RWPE1 (cell line): Measurements from ENCODE around the gene MBOAT1.

ENCODE experiments used
- CTCF ChIA-PET: fragments of 350-600 bp; sonication (Branson Sonifier 250); formaldehyde crosslinking; extraction: SDS; loops from one replicate; lab custom pipeline; 2021; lab: Yijun Ruan, JAX
- POLR2A ChIA-PET: fragments of 400-600 bp; formaldehyde crosslinking; extraction: SDS; loops from one replicate; lab custom pipeline; 2020; ENCODE audit warnings: antibody characterized with exemption; ENCODE audit not compliant: low non-redundant PET; lab: Yijun Ruan, JAX
- DNase-seq: peaks from one replicate; pipeline ENCODE4 v3.0.0; 2012; ENCODE audit warnings: low spot score
- H3K27ac ChIP-seq: fragments of 450-650 bp; 2 replicates; pipeline ENCODE4 v1.5.1; 2017
- TF ChIP-seq, protein P1 (sequence below): fragments of 450-650 bp; conservative IDR thresholded peaks from 2 replicates; pipeline ENCODE4 v1.5.1; 2017; ENCODE audit warnings: low read depth, mild to moderate bottlenecking

The MBOAT1 gene

DNA sequence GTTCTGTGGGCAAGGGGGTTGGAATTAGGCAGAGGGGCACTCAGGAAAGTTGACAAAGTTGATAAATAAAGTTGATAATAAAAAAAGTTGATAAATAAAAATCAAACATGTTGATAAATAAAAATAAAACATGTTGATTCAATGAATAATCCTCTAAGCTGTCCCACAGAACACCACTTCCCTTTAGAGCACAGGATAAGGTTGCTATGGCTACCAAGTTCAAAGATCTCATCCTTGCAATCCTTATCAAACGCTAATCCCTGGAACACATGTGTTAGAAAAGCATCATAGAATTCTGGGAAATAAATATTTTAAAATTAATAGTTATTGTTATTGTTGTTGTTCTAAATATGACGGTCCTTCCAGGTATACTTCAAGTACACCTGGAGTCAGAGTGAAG is 33.9 kb downstream of the MBOAT1 start:
- POLR2A ChIA-PET, result no interaction called here
- CTCF ChIA-PET, result no interaction called here
- TF ChIP-seq, protein P1, sequence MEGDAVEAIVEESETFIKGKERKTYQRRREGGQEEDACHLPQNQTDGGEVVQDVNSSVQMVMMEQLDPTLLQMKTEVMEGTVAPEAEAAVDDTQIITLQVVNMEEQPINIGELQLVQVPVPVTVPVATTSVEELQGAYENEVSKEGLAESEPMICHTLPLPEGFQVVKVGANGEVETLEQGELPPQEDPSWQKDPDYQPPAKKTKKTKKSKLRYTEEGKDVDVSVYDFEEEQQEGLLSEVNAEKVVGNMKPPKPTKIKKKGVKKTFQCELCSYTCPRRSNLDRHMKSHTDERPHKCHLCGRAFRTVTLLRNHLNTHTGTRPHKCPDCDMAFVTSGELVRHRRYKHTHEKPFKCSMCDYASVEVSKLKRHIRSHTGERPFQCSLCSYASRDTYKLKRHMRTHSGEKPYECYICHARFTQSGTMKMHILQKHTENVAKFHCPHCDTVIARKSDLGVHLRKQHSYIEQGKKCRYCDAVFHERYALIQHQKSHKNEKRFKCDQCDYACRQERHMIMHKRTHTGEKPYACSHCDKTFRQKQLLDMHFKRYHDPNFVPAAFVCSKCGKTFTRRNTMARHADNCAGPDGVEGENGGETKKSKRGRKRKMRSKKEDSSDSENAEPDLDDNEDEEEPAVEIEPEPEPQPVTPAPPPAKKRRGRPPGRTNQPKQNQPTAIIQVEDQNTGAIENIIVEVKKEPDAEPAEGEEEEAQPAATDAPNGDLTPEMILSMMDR, result no peak
- no peak for DNase-seq
- no peak overlapping the region for H3K27ac ChIP-seq

DNA sequence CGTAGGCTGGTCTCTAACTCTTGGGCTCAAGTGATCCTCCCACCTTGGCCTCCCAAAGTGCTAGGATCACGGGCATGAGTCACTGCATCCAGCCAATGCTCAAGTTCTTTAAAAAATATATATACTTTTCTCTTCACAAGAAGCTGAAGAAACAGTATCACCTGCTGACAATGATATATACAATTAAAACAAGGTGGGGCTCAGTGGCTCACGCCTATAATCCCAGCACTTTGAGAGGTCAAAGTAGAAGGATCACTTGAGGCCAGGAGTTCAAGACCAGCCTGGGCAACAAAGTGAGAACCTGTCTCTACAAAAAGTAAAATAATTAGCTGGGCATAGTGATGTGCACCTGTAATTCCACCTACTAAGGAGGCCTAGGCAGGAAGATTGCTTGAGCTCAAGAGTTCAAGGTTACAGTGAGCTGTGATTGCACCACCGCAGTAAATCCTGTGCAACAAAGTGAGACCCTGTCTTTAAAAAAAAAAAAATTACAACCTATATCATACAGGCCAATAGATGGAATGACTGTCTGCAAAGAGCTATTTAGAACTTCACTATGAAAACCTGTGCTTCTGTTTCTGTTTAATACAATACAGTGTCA is 36.4 kb downstream of the MBOAT1 start:
- DNase-seq, result no peak
- ChIA-PET CTCF (interaction anchor here (1.0 kb wide), 1 partner anchor 219 kb away, joined by 3 read pairs; no protein-coding TSS in a partner anchor), POLR2A (no interaction called here)
- TF ChIP-seq, protein P1, result no peak
- H3K27ac ChIP-seq, result no peak overlapping the region

DNA sequence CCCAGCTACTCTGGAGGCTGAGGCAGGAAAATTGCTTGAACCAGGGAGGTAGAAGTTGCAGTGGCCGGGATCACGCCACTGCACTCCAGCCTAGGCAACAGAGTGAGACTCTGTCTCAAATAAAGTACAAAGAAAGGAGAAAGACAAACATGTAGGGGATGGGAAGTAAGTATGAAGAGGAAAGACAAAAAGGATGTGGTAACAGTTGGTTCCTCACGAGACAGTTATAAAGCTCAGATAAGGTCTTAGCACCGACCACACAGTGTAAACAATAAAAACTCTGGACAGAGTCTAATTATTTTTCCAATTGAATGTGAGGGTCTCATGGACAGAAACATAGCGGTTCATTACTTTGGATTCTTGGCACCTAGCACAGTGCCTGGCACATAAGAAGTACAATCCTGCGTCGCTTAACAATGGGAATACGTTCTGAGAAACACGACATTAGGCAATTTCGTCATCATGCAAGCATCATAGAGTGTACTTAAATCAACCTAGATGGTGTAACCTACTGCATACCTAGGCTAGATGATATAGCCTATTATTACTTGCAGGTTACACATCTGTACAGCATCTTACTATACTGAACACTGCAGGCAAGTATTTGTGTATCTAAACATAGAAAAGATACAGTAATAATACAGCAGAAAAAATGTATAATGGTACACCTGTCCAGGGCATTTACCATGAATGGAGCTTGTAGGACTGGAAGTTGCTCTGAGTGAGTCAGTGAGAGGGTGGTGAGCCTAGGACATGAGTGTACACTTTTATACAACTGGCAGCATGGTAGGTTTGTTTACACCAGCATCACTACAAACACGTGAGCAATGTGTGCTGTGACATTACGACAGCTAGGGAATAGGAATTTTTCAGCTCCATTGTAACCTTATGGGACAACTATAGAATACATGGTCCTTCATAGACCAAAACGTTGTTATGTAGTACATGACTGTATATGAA is 38.2 kb downstream of the MBOAT1 start:
- DNase-seq, result no peak
- ChIA-PET CTCF (no interaction called here), POLR2A (no interaction called here)
- no peak overlapping the region for H3K27ac ChIP-seq
- TF ChIP-seq, protein P1, result no peak

DNA sequence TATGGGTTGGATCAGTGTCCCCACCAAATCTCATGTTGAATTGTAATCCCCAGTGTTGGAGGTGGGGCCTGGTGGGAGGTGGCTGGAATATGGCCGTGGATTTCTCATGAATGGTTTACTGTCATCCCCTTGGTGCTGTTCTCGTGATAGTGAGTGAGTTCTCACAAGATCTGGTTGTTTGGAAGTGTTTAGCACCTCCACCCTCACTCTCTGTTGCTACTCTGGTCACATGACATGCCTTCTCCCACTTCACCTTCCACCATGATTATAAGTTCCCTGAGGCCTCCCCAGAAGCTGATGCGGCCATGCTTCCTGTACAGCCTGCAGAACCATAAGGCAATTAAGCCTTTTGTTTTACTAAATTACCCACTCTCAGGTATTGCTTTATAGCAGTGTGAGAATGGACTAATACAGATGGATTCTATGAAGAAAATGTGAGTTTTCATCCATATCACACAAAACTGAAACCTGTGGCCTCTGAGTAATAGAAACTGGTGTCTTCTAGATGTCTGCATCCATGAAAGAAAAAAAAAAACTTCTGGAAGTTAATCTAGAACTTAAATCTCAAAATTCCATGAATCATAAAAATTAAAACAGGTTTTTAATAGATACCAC is 39.3 kb downstream of the MBOAT1 start:
- TF ChIP-seq, protein P1, result no peak
- POLR2A ChIA-PET, result no interaction called here
- DNase-seq, result no peak
- CTCF ChIA-PET, result no interaction called here
- H3K27ac ChIP-seq, result no peak overlapping the region

DNA sequence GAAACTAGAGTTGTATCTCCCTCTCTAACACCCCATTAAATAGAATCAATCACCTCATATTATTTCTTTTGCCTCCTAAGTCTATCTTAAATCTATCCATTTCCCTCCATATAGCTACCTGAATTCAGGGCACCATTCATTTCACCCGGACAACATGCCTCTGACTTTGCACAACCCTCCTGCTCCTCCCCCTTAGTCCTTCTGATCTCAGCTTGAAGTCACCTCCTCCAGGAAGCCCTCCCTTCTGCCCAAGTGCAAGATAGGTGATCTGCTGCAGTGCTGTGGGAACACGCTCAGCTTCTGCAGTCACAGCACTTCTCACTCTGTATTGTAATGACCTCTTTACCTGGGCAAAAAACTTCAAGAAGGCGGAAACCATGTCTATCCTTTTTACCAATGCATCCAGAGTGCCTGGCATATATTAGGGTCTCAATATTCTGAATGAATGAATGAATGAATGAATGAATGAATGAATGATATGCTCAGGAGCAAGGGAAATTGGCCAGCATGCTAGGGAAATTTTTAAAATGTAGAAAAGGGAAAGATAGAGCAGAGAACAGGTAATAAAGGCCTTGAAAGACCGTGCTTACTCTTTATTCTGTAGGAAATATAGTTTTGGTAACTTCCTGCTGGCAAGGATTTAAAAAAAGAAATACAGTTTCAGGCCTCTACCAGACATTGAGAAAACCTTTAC is 41.7 kb downstream of the MBOAT1 start:
- TF ChIP-seq, protein P1, result no peak
- no peak for DNase-seq
- H3K27ac ChIP-seq, result no peak overlapping the region
- ChIA-PET CTCF (no interaction called here), POLR2A (no interaction called here)

DNA sequence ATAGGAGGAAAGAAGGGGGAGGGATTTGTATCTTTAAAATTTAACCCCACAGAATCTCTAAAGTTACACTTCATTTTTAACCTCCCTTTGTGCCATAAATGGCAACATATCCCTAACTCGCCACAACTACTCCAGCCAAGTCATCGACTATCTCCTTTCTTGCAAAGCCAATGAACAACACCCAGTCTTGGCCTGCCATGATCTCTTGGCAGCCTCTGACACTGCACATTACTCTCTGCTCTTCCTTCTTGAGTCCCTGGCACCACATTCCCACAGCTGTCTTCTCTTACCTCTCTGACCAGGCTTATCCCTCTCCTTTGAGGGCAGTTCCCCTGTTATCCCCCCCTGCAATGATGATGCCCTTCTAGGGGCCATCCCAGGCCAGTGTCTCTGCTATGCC is 42.5 kb downstream of the MBOAT1 start:
- DNase-seq, result no peak
- H3K27ac ChIP-seq, result no peak overlapping the region
- ChIA-PET CTCF (no interaction called here), POLR2A (no interaction called here)
- TF ChIP-seq, protein P1, result no peak
